SK-N-SH (cell line): Measurements from ENCODE around the gene DOP1B. TPM values are rescaled to one million over a fixed set of nuclear protein-coding genes. Genes with fewer than 3 reads are reported as not detected.

Source experiments
- CTCF ChIA-PET: fragments of 300-600, 350-600 bp; formaldehyde crosslinking; extraction: SDS; loops from one replicate; lab custom pipeline; 2021; lab: Yijun Ruan, JAX
- POLR2A ChIA-PET: fragments of 350-600 bp; sonication (Branson Sonifier 250); formaldehyde crosslinking; extraction: SDS; loops from one replicate; lab custom pipeline; 2020; ENCODE audit warnings: antibody characterized with exemption, inconsistent platforms; lab: Yijun Ruan, JAX
- DNase-seq: peaks from one replicate; pipeline ENCODE4 v3.0.0; 2012
- H2AFZ ChIP-seq: fragments of 200-600 bp; sonication (generic); 2 replicates; pipeline ENCODE4 v1.8.1; 2016; ENCODE audit warnings: antibody characterized with exemption, mild to moderate bottlenecking, low read depth
- H3F3A ChIP-seq: fragments of 200-600 bp; sonication (generic); replicated peaks from 2 replicates; pipeline ENCODE3; 2016; ENCODE audit warnings: antibody characterized with exemption, mild to moderate bottlenecking; ENCODE audit not compliant: insufficient read depth
- H3K27ac ChIP-seq, 2 experiments: fragments of 200-500 bp in 1 of 2; fragments of 200-600 bp in 1 of 2; sonication (Bioruptor generic) in 1 of 2; sonication (generic), shearing (Covaris generic) in 1 of 2; 2 replicates each; pipeline versions ENCODE4 v1.5.1 to v1.6.1; 2014 to 2016; ENCODE audit warnings: low read depth in 2 of 2, inconsistent platforms in 1 of 2, low read length in 1 of 2, mild to moderate bottlenecking in 1 of 2, mixed read lengths in 1 of 2
- H3K27me3 ChIP-seq: fragments of 200-600 bp; sonication (generic), shearing (Covaris generic); 2 replicates; pipeline ENCODE4 v1.6.1; 2016; ENCODE audit warnings: mixed run types; ENCODE audit not compliant: insufficient read depth
- H3K36me3 ChIP-seq, 2 experiments: fragments of 200-500 bp in 1 of 2; fragments of 200-600 bp in 1 of 2; sonication (Bioruptor generic) in 1 of 2; sonication (generic) in 1 of 2; replicated peaks in 1 of 2; 2 replicates each; pipeline versions ENCODE3 to v1.5.1; 2014 to 2016; ENCODE audit warnings: low read length in 1 of 2, mild to moderate bottlenecking in 1 of 2; ENCODE audit not compliant: insufficient read depth in 2 of 2, control insufficient read depth in 1 of 2
- H3K4me1 ChIP-seq, 2 experiments: fragments of 200-500 bp in 1 of 2; fragments of 200-600 bp in 1 of 2; sonication (Bioruptor generic) in 1 of 2; sonication (generic), shearing (Covaris generic) in 1 of 2; 2 replicates each; pipeline versions ENCODE4 v1.5.1 to v1.6.1; 2014 to 2016; ENCODE audit warnings: low read depth in 1 of 2, low read length in 1 of 2, mixed run types in 1 of 2; ENCODE audit not compliant: insufficient read depth in 2 of 2, control insufficient read depth in 1 of 2
- H3K4me2 ChIP-seq: fragments of 200-600 bp; sonication (generic), shearing (Covaris generic); 2 replicates; pipeline ENCODE4 v1.6.1; 2017; ENCODE audit warnings: mixed run types
- H3K4me3 ChIP-seq, 2 experiments: fragments of 200-500 bp in 1 of 2; fragments of 200-600 bp in 1 of 2; sonication (Bioruptor generic) in 1 of 2; sonication (generic), shearing (Covaris generic) in 1 of 2; 2 replicates each; pipeline versions ENCODE4 v1.5.1 to v1.8.1; 2014 to 2016; ENCODE audit warnings: low read depth in 2 of 2, inconsistent platforms in 1 of 2, low read length in 1 of 2, mild to moderate bottlenecking in 1 of 2, mixed read lengths in 1 of 2, moderate library complexity in 1 of 2
- H3K79me2 ChIP-seq: fragments of 200-600 bp; sonication (generic); 2 replicates; pipeline ENCODE4 v1.8.1; 2017; ENCODE audit warnings: mild to moderate bottlenecking; ENCODE audit not compliant: insufficient read depth
- H3K9ac ChIP-seq: fragments of 200-600 bp; sonication (generic); 2 replicates; pipeline ENCODE4 v1.6.1; 2017; ENCODE audit warnings: mixed run types
- H3K9me2 ChIP-seq: fragments of 200-600 bp; sonication (generic); 2 replicates; pipeline ENCODE4 v1.6.1; 2017; ENCODE audit warnings: mixed run types
- H3K9me3 ChIP-seq: fragments of 200-600 bp; sonication (generic); 2 replicates; pipeline ENCODE4 v1.6.1; 2017; ENCODE audit warnings: mixed run types, mild to moderate bottlenecking, moderate library complexity
- H4K20me1 ChIP-seq: fragments of 200-600 bp; sonication (generic); 2 replicates; pipeline ENCODE4 v1.6.1; 2017; ENCODE audit warnings: mild to moderate bottlenecking, mixed run types; ENCODE audit not compliant: insufficient read depth
- CHD2 ChIP-seq: fragments of 150-350 bp; IDR thresholded peaks from 2 replicates; pipeline ENCODE4 v1.6.1; 2018; ENCODE audit warnings: low read length; ENCODE audit not compliant: partially characterized antibody
- EP300 ChIP-seq, 2 experiments: IDR thresholded peaks; 2 replicates each; pipeline versions ENCODE4 v1.4.0 to v1.6.1; 2012; ENCODE audit warnings: borderline replicate concordance in 1 of 2, low read depth in 1 of 2, low read length in 1 of 2
- EZH2phosphoT487 ChIP-seq: fragments of 200-600 bp; sonication (generic); IDR thresholded peaks from 2 replicates; pipeline ENCODE4 v1.6.1; 2017; ENCODE audit warnings: low read depth, mixed run types, mild to moderate bottlenecking, antibody characterized with exemption, moderate library complexity, borderline replicate concordance
- GATA2 ChIP-seq: sonication (generic); formaldehyde crosslinking; IDR thresholded peaks from 2 replicates; pipeline ENCODE4 v1.5.0; 2020; ENCODE audit warnings: mild to moderate bottlenecking, missing genetic modification reagents
- IRF3 ChIP-seq: fragments of 150-350 bp; IDR thresholded peaks from 2 replicates; pipeline ENCODE4 v1.6.1; 2016; ENCODE audit warnings: mild to moderate bottlenecking, low read depth, low read length
- MEF2A ChIP-seq: IDR thresholded peaks from 2 replicates; pipeline ENCODE4 v1.4.0; 2012; ENCODE audit warnings: low read depth, borderline replicate concordance
- MXI1 ChIP-seq: IDR thresholded peaks from 2 replicates; pipeline ENCODE4 v1.6.1; 2012; ENCODE audit warnings: mild to moderate bottlenecking, low read depth, low read length, improper control_type of control experiment
- NFIC ChIP-seq: IDR thresholded peaks from 2 replicates; pipeline ENCODE4 v1.4.0; 2012; ENCODE audit warnings: borderline replicate concordance
- PBX3 ChIP-seq: IDR thresholded peaks from 2 replicates; pipeline ENCODE4; 2012
- RCOR1 ChIP-seq: fragments of 150-350 bp; IDR thresholded peaks from 2 replicates; pipeline ENCODE4 v1.6.1; 2017; ENCODE audit warnings: antibody characterized with exemption, low read length
- REST ChIP-seq: IDR thresholded peaks from 2 replicates; pipeline ENCODE4 v1.6.1; 2012; ENCODE audit warnings: mild to moderate bottlenecking, low read depth, low read length, moderate library complexity
- RXRA ChIP-seq: IDR thresholded peaks from 2 replicates; pipeline ENCODE4 v1.4.0; 2012; ENCODE audit warnings: low read depth, mild to moderate bottlenecking, borderline replicate concordance
- SIN3A ChIP-seq: IDR thresholded peaks from 2 replicates; pipeline ENCODE4 v1.6.1; 2012; ENCODE audit warnings: low read depth, mild to moderate bottlenecking, low read length, moderate library complexity, borderline replicate concordance
- SMC3 ChIP-seq: IDR thresholded peaks from 2 replicates; pipeline ENCODE4 v1.6.1; 2012; ENCODE audit warnings: low read depth, low read length, improper control_type of control experiment
- TAF1 ChIP-seq: IDR thresholded peaks from 2 replicates; pipeline ENCODE4 v1.6.1; 2012; ENCODE audit warnings: low read depth, mild to moderate bottlenecking, low read length, moderate library complexity, borderline replicate concordance
- TCF12 ChIP-seq: IDR thresholded peaks from 2 replicates; pipeline ENCODE4 v1.4.0; 2012
- TEAD4 ChIP-seq: IDR thresholded peaks from 2 replicates; pipeline ENCODE4 v1.4.0; 2012; ENCODE audit warnings: mild to moderate bottlenecking, borderline replicate concordance; ENCODE audit not compliant: insufficient read depth
- USF2 ChIP-seq: fragments of 150-350 bp; IDR thresholded peaks from 2 replicates; pipeline ENCODE4 v1.6.1; 2017; ENCODE audit warnings: antibody characterized with exemption, low read length, low read depth, borderline replicate concordance
- WGBS: methylation state at CpG from one replicate; pipeline ENCODE4 v1.1.6; 2017; ENCODE audit warnings: low lambda C conversion rate; 5-methylcytosine and 5-hydroxymethylcytosine counted together
- polyA plus RNA-seq, 3 experiments: library from polyadenylated mRNA; depleted of rRNA; stranded (reverse); fragments of >200 nt; gene quantifications; 2 replicates each; pipeline ENCODE4 v1.2.3, GENCODE V29; 2012

DOP1B gene
- polyA plus RNA-seq, 1 of the 3 experiments (the other 2 are of a cell fraction) = 4.9 TPM

- Histone ChIP-seq H3K4me3 (no peak overlapping the region), H2AFZ (no peak overlapping the region), H3K9me3 (no peaks in the 10 kb centered on the region), H3K27ac (no peak overlapping the region), H3K4me1 (no peaks in the 10 kb centered on the region), H3K27me3 (no peaks in the 10 kb centered on the region), H3K79me2 (no peaks in the 10 kb centered on the region), H3K9me2 (no peaks in the 10 kb centered on the region), H4K20me1 (no peaks in the 10 kb centered on the region), H3K4me2 (no peak overlapping the region), H3K9ac (no peak overlapping the region), H3F3A (no peaks in the 10 kb centered on the region), H3K36me3 (no peaks in the 10 kb centered on the region)
- CTCF ChIA-PET = interaction anchor here (0.6 to 6.8 kb wide), 11 partner anchors 10 to 98 kb away, joined by 3 to 56 read pairs (median 6); partner anchors contain the start of genes CBR1 and CBR3
- WGBS = 97% methylated on average over 5 of the region's 5 CpGs
- DNase-seq = no peak
- POLR2A ChIA-PET = no interaction called here
- no peak for TF ChIP-seq MEF2A
- no peak for TF ChIP-seq USF2
- TF ChIP-seq TEAD4 = no peak
- no peak for TF ChIP-seq MXI1
- TF ChIP-seq SMC3 = no peak
- no peak for TF ChIP-seq GATA2 (CRISPR knock-in tag)
- no peak for TF ChIP-seq CHD2
- TF ChIP-seq NFIC = no peak
- no peak for TF ChIP-seq SIN3A
- TF ChIP-seq PBX3 = no peak
Observed at GRCh38 chr21:36126621-36127110, 30.0 kb upstream of the DOP1B start.

- Histone ChIP-seq H3K79me2 (no peaks in the 10 kb centered on the region), H3K4me3 (no peak overlapping the region), H2AFZ (no peak overlapping the region), H3F3A (no peaks in the 10 kb centered on the region), H3K4me1 (no peaks in the 10 kb centered on the region), H3K9me2 (no peaks in the 10 kb centered on the region), H3K36me3 (no peaks in the 10 kb centered on the region), H3K9me3 (no peaks in the 10 kb centered on the region), H3K4me2 (no peak overlapping the region), H4K20me1 (no peaks in the 10 kb centered on the region), H3K27me3 (no peaks in the 10 kb centered on the region), H3K27ac (no peak overlapping the region), H3K9ac (no peak overlapping the region)
- ChIA-PET CTCF (interaction anchor here (0.7 to 6.8 kb wide), 6 partner anchors 9 to 92 kb away, joined by 3 to 56 read pairs (median 12); partner anchors contain the start of genes CBR1 and CBR3), POLR2A (no interaction called here)
- DNase-seq = no peak
- 92% methylated on average over 10 of the region's 10 CpGs for WGBS
- TF ChIP-seq TAF1 (no peak), SMC3 (no peak), RCOR1 (no peak), REST (no peak), EZH2phosphoT487 (no peak), TCF12 (no peak), CHD2 (no peak), IRF3 (no peak), EP300 (IDR thresholded peaks at IDR 0.05; ENCODE audit: borderline replicate concordance in 1 of 2, low read depth in 1 of 2, low read length in 1 of 2) (no peak), RXRA (no peak)
Observed at GRCh38 chr21:36127250-36127904, 29.2 kb upstream of the DOP1B start.
